ENCODE results near the gene OPCML. TPM values are rescaled to one million over a fixed set of nuclear protein-coding genes. Genes with fewer than 3 reads are reported as not detected.

The OPCML gene
- total and polyA plus RNA-seq, 2 experiments from 2014 or later: 0.21 to 0.51 TPM

DNA sequence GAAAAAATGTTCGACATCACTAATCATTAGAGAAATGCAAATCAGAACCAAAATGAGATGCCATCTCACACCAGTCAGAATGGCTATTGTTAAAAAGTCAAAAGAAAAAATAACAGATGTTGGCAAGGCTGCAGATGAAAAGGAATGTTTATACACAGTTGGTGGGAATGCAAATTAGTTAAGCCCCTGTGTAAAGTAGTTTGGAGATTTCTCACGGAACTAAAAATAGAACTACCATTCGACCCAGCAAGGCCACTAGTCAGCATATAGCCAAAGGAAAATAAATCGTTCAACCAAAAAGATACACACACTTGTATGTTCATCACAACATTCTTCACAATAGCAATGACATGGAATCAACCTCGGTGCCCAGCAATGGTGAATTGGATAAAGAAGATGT, 503.2 kb downstream of the OPCML start:
- no peak overlapping the region for H3K4me3 ChIP-seq
- TF ChIP-seq, protein P1, sequence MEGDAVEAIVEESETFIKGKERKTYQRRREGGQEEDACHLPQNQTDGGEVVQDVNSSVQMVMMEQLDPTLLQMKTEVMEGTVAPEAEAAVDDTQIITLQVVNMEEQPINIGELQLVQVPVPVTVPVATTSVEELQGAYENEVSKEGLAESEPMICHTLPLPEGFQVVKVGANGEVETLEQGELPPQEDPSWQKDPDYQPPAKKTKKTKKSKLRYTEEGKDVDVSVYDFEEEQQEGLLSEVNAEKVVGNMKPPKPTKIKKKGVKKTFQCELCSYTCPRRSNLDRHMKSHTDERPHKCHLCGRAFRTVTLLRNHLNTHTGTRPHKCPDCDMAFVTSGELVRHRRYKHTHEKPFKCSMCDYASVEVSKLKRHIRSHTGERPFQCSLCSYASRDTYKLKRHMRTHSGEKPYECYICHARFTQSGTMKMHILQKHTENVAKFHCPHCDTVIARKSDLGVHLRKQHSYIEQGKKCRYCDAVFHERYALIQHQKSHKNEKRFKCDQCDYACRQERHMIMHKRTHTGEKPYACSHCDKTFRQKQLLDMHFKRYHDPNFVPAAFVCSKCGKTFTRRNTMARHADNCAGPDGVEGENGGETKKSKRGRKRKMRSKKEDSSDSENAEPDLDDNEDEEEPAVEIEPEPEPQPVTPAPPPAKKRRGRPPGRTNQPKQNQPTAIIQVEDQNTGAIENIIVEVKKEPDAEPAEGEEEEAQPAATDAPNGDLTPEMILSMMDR (IDR thresholded peaks at IDR 0.05; ENCODE audit: low read depth, low read length): no peak
- no peaks in the 10 kb centered on the region for H3K9me3 ChIP-seq (ENCODE audit: low read depth)
- no peak for DNase-seq (ENCODE audit: low read depth in 1 of 2, low spot score in 1 of 2)
- no peaks in the 10 kb centered on the region for H3K27me3 ChIP-seq
- H3K27ac ChIP-seq: no peak overlapping the region
- no peaks in the 10 kb centered on the region for H3K36me3 ChIP-seq
- no peaks in the 10 kb centered on the region for H3K4me1 ChIP-seq (ENCODE audit: low read depth)

DNA sequence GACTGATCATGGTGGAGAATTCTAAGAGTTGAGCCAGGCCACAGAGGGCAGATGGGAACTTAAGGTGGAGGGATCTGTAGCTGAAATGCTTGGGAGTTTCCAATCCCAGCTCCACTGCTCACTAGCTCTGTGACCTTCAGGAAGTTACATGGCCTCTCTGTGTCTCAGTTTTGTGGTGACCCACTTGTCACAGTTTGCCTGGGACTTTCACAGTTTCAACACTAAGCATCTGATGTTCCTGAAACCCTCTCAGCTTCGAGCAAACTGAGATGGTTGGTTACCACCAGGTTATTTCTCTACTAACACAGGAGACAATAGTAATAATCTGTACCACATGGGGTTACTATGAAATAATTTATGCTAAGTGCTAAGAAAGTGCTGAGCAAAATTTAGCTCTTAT, 505.3 kb downstream of the OPCML start:
- no peaks in the 10 kb centered on the region for H3K9me3 ChIP-seq (ENCODE audit: low read depth)
- DNase-seq (ENCODE audit: low read depth in 1 of 2, low spot score in 1 of 2): no peak
- peaks cover 6% of the 10 kb centered on the region for H3K4me1 ChIP-seq (ENCODE audit: low read depth)
- no peak overlapping the region for H3K4me3 ChIP-seq
- H3K27me3 ChIP-seq: no peaks in the 10 kb centered on the region
- TF ChIP-seq, protein P1 (IDR thresholded peaks at IDR 0.05; ENCODE audit: low read depth, low read length): no peak
- H3K27ac ChIP-seq: no peak overlapping the region
- H3K36me3 ChIP-seq: no peaks in the 10 kb centered on the region

DNA sequence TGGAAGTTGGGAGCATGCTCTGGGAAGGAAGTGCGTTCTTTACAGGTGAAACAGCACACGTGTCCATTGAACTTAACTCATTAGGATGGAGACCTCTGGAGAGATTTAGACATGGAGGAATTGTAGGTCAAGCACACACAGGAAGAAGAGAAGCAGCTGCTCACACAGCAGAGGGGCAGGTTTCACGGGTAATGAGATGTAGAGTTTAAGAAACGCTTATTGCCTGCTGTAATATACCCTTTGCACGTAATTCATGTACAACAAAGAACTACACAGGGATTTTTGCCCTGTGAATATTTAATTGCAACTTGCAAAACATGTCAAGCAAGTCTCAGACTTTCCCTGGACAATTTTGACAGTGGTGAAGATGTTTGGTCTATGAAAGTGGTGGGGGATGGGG, 508.0 kb downstream of the OPCML start:
- Histone ChIP-seq H3K4me3 (no peak overlapping the region), H3K4me1 (ENCODE audit: low read depth) (peaks cover 10% of the 10 kb centered on the region), H3K36me3 (no peaks in the 10 kb centered on the region), H3K27me3 (no peaks in the 10 kb centered on the region), H3K27ac (no peak overlapping the region), H3K9me3 (ENCODE audit: low read depth) (no peaks in the 10 kb centered on the region)
- TF ChIP-seq, protein P1 (IDR thresholded peaks at IDR 0.05; ENCODE audit: low read depth, low read length): no peak
- DNase-seq (ENCODE audit: low read depth in 1 of 2, low spot score in 1 of 2): no peak

DNA sequence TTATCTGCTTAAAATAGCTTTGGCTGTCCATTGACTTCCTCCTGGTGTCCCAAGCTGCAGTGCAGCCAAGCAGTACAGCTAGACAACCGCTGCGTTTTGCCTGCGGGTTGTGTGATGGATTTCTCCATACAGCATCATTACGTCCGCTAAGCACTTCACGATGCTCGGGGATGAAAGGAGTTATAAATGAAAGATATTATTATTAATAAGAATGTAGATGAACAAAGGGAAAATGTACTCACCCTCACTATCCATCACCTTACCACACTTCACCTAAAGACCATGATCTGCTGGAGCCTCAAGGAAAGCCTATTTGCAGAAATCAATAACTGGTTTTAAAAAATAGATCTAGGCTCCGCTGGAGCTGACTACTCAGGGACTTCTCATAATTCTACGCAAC, 509.1 kb downstream of the OPCML start:
- no peaks in the 10 kb centered on the region for H3K27me3 ChIP-seq
- TF ChIP-seq, protein P1 (IDR thresholded peaks at IDR 0.05; ENCODE audit: low read depth, low read length): no peak
- no peak overlapping the region for H3K4me3 ChIP-seq
- no peaks in the 10 kb centered on the region for H3K36me3 ChIP-seq
- DNase-seq (ENCODE audit: low read depth in 1 of 2, low spot score in 1 of 2): no peak
- H3K4me1 ChIP-seq (ENCODE audit: low read depth): peaks cover 10% of the 10 kb centered on the region
- H3K27ac ChIP-seq: no peak overlapping the region
- H3K9me3 ChIP-seq (ENCODE audit: low read depth): no peaks in the 10 kb centered on the region

DNA sequence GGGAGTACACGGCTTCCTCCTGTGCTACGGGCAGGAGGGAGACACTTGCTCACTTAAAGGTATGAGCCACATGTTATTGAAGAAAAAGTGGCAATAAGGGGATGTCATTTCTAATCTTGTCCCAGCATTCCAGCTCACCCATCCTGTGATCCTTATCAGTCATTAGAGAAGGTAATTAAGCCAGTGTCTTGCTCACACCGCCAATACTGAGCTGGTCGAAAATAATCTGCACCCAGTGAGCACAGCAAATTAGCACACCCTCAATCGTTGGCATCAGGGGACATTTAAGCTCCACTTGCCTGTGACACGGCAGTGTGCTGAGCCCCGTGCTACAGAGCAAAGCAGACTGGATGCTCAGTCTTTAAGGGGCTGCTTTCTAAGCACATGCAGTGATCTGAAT, 510.7 kb downstream of the OPCML start:
- DNase-seq (ENCODE audit: low read depth in 1 of 2, low spot score in 1 of 2): no peak
- Histone ChIP-seq H3K4me1 (ENCODE audit: low read depth) (peaks cover 10% of the 10 kb centered on the region), H3K36me3 (no peaks in the 10 kb centered on the region), H3K27ac (no peak overlapping the region), H3K4me3 (no peak overlapping the region), H3K27me3 (no peaks in the 10 kb centered on the region), H3K9me3 (ENCODE audit: low read depth) (no peaks in the 10 kb centered on the region)
- TF ChIP-seq, protein P1 (IDR thresholded peaks at IDR 0.05; ENCODE audit: low read depth, low read length): no peak

DNA sequence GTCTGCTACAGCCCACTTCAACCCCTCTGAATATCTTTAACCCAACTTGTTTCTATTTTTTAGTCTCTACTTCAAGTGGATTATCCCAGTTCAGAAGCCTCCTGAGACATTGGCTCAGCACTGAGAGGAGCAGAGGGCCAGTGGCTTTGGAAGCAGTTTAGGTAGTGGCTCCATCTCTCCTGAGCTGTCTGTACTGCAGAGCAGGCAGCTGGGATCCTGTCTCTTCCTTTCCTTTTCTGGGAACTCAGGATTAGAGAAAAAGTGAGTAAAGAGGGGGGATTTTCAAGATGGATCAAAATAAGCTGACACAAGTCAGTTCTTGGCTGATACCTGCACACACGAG, 512.0 kb downstream of the OPCML start:
- Histone ChIP-seq H3K4me3 (no peak overlapping the region), H3K9me3 (ENCODE audit: low read depth) (no peaks in the 10 kb centered on the region), H3K4me1 (ENCODE audit: low read depth) (peaks cover 10% of the 10 kb centered on the region), H3K27ac (no peak overlapping the region), H3K36me3 (no peaks in the 10 kb centered on the region), H3K27me3 (no peaks in the 10 kb centered on the region)
- DNase-seq (ENCODE audit: low read depth in 1 of 2, low spot score in 1 of 2): no peak
- TF ChIP-seq, protein P1 (IDR thresholded peaks at IDR 0.05; ENCODE audit: low read depth, low read length): no peak

All from cardiac muscle cell (in vitro differentiated cells and primary cell).